PFSK-1 (cell line): Measurements from ENCODE around the gene BCL2L11.

Experiments
- FOXP2 ChIP-seq: optimal IDR thresholded peaks from 2 replicates; pipeline ENCODE3; 2011; ENCODE audit warnings: borderline replicate concordance, control low read depth, inconsistent platforms; ENCODE audit not compliant: insufficient read depth; ENCODE audit errors: extremely low read length, extremely low read depth
- POLR2AphosphoS5 ChIP-seq: IDR thresholded peaks from 2 replicates; pipeline ENCODE4 v1.6.1; 2012; ENCODE audit warnings: low read depth, mild to moderate bottlenecking, control low read depth, low read length, moderate library complexity
- REST ChIP-seq, 2 experiments: IDR thresholded peaks; 2 replicates each; pipeline versions ENCODE4 v1.6.1 to v1.8.0; 2011 to 2012; ENCODE audit warnings: low read depth in 2 of 2, low read length in 2 of 2, control low read depth in 1 of 2, inconsistent platforms in 1 of 2, mild to moderate bottlenecking in 1 of 2, moderate library complexity in 1 of 2; ENCODE audit not compliant: insufficient read depth in 1 of 2
- SIN3A ChIP-seq: IDR thresholded peaks from 2 replicates; pipeline ENCODE4 v1.6.1; 2012; ENCODE audit warnings: mild to moderate bottlenecking, low read length, moderate library complexity, borderline replicate concordance; ENCODE audit not compliant: insufficient read depth
- TAF1 ChIP-seq: IDR thresholded peaks from 2 replicates; pipeline ENCODE4 v1.6.1; 2012; ENCODE audit warnings: low read length, control low read depth, borderline replicate concordance; ENCODE audit not compliant: insufficient read depth

GRCh38 chr2:111205774-111206173 lies 85.1 kb downstream of the BCL2L11 start:
- TF ChIP-seq POLR2AphosphoS5, result no peak
- TF ChIP-seq REST (IDR thresholded peaks at IDR 0.05; ENCODE audit: insufficient read depth in 1 of 2, low read depth in 2 of 2, low read length in 2 of 2), result no peak
- TF ChIP-seq TAF1, result no peak
- no peak for TF ChIP-seq SIN3A
- no peak for TF ChIP-seq FOXP2
